HG02840 (cell line): ENCODE data around the gene RHOD.

Source experiments
- ATAC-seq: cut with Tn5 transposase; IDR thresholded peaks from one replicate; pipeline ENCODE4 v1.9.1; 2021; ENCODE audit warnings: mild to moderate bottlenecking, moderate library complexity, moderate number of reproducible peaks; ENCODE audit not compliant: unreplicated experiment, low FRiP score

RHOD gene, protein sequence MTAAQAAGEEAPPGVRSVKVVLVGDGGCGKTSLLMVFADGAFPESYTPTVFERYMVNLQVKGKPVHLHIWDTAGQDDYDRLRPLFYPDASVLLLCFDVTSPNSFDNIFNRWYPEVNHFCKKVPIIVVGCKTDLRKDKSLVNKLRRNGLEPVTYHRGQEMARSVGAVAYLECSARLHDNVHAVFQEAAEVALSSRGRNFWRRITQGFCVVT

GRCh38 chr11:67056267-67057204 is at the start of gene RHOD:
RHOD (plus strand) TSS chr11:67056847; CDS start chr11:67056903, 56 bp downstream.
- ATAC-seq, result no peak

- ATAC-seq, result no peak
Measured at GRCh38 chr11:67007126-67007525, 49.5 kb upstream of the RHOD start.

DNA sequence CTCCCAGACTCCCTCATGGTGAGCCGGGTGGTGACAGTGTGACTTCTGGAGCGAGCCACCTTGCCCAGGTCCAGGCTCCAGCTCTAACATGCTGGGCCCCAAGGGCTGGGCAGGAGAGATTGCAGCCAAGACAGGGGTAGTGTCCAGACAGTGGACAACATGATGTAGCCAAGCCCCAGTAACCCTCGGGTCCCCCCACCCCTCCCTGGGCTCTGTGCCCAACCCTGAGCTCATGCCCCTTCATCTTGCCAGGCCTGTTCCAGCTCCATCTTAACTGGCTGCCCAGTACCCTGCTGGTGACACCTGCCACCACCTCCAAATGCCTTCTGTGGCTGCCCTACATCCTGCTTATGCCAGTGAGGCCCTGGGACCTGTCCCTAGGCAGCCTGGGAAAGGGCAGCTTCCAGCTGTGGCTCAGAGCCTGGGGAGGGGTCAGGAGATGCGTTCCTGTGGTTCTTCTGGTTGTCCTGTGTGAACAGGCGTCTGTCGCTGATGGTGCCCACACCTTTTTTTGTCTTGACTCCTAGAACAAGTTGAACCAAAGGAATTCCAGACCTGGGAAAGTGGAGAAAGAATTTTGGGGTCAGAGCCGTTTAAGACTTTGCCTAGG is 46.2 kb upstream of the RHOD start:
- no peak for ATAC-seq

DNA sequence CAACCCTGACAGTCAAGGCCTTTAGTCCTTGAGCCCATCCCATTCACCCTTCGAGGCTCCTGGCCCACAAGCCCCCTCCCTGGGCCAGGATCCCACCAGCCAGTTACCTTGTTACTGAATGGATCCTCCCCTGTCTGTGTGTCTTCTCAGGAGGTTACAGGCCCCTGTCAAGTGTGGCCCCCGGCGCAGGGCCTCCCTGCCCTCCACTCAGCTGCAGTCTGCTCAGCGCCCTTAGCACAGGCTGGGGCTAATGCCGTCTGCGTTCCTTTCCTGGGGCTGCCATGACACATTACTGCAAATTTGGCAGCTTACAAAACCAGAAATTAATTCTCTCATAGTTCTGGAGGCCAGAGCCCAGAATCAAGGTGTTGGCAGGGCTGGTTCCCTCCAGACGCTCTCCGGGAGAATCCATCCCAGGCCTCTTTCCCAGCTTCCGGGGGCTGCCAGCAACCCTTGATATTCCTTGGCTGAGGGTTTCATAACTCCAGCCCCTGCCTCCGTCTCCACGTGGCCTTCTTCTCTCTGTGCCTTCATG is 43.1 kb upstream of the RHOD start:
- ATAC-seq, result no peak

DNA sequence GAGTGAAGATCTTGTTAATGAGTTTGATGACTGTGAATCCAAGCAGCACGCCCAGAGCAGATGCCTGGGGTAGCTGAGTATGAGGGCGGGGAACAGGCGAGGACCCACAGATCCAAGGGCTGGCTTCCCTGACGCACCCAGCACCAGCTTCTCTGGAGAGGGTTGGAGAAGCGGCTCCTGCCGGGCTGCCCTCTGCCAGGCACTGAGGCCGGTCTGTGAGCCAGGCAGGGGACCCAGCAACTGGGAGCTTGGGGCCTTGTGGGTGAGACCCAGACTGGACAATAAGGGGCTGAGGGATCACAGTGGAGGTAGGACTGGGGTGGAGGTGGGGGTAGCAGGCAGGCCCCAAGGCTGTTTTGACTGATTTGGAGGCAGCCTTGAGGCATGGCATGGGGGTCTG is 42.3 kb upstream of the RHOD start:
- no peak for ATAC-seq

DNA sequence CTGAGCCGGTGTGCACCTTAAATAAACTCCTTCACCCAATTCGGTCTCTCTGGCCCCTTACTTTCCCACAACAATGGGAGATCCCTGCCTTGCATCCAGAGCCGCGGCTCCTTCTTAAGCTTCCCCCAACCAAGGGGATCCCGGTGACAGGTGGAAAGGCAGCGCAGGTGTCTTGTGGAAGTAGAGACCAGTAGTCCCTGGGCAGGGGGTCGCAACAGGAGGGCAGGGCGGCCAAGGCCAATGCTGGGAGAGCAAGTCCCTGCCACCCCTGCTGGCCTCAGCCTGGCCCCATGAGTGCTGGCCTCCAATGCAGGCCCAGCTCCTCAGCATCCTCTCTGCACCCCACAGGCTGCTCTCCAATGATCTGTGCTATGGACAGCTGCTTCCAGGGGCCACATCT is 41.6 kb upstream of the RHOD start:
- no peak for ATAC-seq

- no peak for ATAC-seq
Measured at GRCh38 chr11:67016550-67016949, 40.1 kb upstream of the RHOD start.

GRCh38 chr11:67020949-67021348 is 35.7 kb upstream of the RHOD start:
- no peak for ATAC-seq

- ATAC-seq, result no peak
Measured at GRCh38 chr11:67022341-67022933, 34.2 kb upstream of the RHOD start.

DNA sequence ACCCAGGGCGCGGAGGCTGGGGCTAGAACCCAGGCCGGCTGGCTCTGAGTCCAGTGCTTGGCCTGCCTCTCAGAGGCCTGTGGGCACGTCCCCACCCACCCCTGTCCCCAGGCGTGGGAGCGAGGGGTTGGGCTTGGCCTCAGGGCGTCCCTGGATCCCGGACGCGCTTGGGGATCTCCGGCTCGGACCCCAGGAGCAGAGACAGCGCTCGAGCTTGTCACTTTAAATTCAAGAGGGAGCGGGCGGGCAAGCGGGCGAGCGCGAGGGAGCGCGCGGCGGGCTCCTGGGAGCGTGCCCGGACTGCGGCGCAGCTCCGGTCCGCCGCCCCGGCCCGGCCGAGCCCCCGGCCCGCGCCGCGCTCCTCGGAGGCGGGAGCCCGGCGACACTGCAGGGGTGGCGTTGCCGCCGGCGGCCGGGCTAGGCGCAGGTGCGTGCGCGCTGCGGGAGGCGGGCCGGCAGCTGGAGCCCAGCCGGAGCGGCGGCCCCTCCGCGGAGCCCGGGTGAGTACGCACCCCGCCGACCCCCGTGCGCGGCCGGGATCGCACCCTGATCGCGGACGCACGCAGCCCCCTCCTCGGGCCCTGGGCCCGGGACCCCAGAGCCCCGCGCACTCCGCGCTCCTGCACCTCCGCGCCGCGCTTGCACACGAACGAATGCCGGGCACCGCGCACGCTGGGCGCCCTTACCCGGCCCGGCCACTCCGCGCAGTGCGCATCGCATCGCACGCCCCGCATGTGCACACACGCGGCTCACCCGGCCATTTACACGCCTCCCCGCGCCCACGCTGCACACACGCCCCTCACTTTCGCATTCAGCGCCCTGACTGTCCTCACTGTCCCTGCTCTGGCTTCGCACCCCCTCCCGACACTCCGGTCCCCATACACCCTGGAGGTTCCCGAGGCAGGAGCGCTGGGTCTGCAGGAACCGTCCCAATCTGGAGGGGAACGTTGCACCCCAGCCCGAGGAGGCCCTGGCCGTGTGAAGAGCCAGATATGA is 33.4 kb upstream of the RHOD start, which contains the start of gene SYT12:
Gene SYT12 (plus strand): TSS at position 174 of the 996 bp plus-strand sequence. CDS start 7,011 bp downstream, outside the sequence.
- no peak for ATAC-seq

GRCh38 chr11:67023957-67024353 is 32.7 kb upstream of the RHOD start:
- ATAC-seq, result no peak

GRCh38 chr11:67024410-67024809 is 32.2 kb upstream of the RHOD start:
- no peak for ATAC-seq

DNA sequence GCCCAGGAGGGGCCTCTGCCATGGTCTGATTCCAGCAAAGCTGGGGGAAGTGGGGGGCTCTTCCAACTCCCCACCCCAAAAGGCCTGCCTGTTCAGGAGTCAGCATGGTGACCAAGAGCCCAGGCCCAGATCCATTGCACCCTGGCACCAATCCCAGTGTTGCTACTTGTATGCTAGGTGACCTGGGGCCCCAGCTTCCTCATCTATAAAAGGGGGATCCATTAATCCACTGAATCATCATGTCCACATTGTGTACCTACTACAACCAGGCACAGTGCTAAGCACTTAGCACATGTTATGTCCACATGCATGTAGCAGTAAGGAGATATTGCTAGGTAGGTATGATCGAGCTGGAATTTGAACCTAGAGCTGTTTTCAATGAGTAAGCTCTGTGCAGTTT is 31.7 kb upstream of the RHOD start:
- ATAC-seq, result no peak

DNA sequence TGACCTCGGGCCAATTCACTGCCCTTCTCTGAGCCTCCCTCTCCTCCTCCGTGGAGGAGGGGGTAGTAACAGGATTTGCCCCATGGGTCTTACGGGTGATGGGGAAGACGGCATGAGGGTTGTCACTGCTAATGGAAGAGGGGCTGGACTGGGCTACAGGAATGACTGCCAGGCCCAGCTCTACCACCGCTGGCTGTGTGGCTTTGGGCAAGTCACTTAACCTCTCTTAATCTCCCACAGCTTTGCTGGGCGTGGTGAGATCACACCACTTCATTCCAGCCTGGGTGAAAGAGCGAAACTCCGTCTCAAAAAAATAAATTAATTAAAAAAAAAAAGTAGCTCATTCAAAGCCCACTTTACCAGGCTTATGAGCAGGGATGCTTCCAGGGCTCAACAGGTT is 30.9 kb upstream of the RHOD start:
- no peak for ATAC-seq

GRCh38 chr11:67026941-67027340 is 29.7 kb upstream of the RHOD start:
- no peak for ATAC-seq

DNA sequence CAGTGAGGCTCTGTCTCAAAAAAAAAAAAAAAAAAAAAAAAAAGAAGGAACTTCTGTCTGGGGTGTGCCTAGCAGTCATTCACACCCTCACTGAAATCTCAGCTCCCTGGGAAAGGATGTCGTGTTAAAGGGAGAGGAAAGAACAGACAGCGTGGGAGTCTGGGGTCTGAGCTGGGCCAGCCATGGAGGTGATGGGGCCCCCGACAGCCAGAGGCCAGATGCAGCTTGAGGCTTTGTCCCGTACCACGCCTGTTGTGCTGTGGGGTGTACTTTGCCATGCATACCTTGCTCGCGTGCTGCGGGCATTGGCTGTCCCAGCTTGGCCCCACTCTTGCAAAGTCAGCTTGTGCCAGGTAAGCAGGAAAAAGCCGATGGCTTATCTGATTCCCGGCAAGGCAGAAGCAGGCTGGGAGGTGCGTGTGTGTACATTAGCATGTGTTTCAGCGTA is 29.1 kb upstream of the RHOD start:
- no peak for ATAC-seq

- no peak for ATAC-seq
Measured at GRCh38 chr11:67027943-67028542, 28.6 kb upstream of the RHOD start.

- ATAC-seq, result no peak
Measured at GRCh38 chr11:67029146-67029545, 27.5 kb upstream of the RHOD start.

DNA sequence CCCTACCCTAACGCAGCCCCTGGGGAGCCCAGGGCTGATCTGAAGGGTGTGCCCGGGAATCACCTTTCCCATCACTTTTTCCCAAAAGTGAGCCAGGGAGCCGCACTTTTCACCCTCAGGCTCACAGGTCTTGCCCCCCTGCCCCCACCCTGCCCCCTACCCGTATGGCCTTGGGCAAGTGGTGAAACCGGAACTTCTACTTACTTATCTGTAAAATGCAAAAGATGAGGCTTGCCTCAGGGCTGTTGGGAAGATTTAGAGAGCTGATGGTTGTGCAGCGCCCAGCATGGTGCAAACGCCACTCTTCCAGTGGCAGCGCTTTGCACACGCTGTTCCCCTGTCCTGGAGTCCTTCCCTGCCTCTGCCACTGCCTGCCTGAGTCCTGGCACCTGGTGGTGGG is 25.7 kb upstream of the RHOD start:
- no peak for ATAC-seq
